IMR-90 (cell line): ENCODE data around the gene FBXO4. TPM values are rescaled to one million over a fixed set of nuclear protein-coding genes. Genes with fewer than 3 reads are reported as not detected.

Experiments used
- ATAC-seq: fragments of 200-7000 bp; cut with Tn5 transposase; 2 replicates; pipeline ENCODE4 v1.9.1; 2020; ENCODE audit warnings: low read depth, mild to moderate bottlenecking, moderate library complexity
- BruUV-seq: library from RNA; stranded (reverse); fragments of 400-500 nt; replicated peaks from 2 replicates; lab custom pipeline; 2021; lab: Mats Ljungman, UMichigan
- CTCF ChIA-PET: fragments of 300-600 bp; formaldehyde crosslinking; extraction: SDS; loops from one replicate; lab custom pipeline; 2021; ENCODE audit warnings: antibody characterized with exemption; lab: Yijun Ruan, JAX
- POLR2A ChIA-PET: fragments of 300-600 bp; sonication (Branson Sonifier 250); formaldehyde crosslinking; loops from one replicate; lab custom pipeline; 2022; ENCODE audit warnings: antibody characterized with exemption; ENCODE audit not compliant: unreplicated experiment; lab: Charles Lee
- DNase-seq: peaks from one replicate; pipeline ENCODE4 v3.0.0; 2013
- H2AFZ ChIP-seq: replicated peaks from 2 replicates; pipeline ENCODE3; 2013; ENCODE audit warnings: low read length, mild to moderate bottlenecking; ENCODE audit not compliant: poor library complexity
- H2AK5ac ChIP-seq: 2 replicates; pipeline ENCODE4 v1.6.1; 2013; ENCODE audit warnings: low read depth, low read length, inconsistent platforms
- H2AK9ac ChIP-seq: replicated peaks from 2 replicates; pipeline ENCODE3; 2013; ENCODE audit warnings: mild to moderate bottlenecking, low read depth, low read length, moderate library complexity; ENCODE audit not compliant: poor library complexity
- H2BK120ac ChIP-seq: 2 replicates; pipeline ENCODE4 v1.6.1; 2013; ENCODE audit warnings: low read depth, low read length, inconsistent platforms
- H2BK15ac ChIP-seq: 3 replicates; pipeline ENCODE4 v1.6.1; 2013; ENCODE audit warnings: low read depth, low read length, inconsistent platforms
- H2BK20ac ChIP-seq: 2 replicates; pipeline ENCODE4 v1.6.1; 2013; ENCODE audit warnings: low read depth, mild to moderate bottlenecking, inconsistent platforms, low read length, moderate library complexity
- H2BK5ac ChIP-seq: 2 replicates; pipeline ENCODE4 v1.6.1; 2013; ENCODE audit warnings: mild to moderate bottlenecking, low read depth, low read length, inconsistent platforms; ENCODE audit not compliant: poor library complexity, severe bottlenecking
- H3K14ac ChIP-seq: replicated peaks from 2 replicates; pipeline ENCODE4 v1.6.1; 2013; ENCODE audit warnings: low read depth, low read length, inconsistent platforms
- H3K18ac ChIP-seq: 2 replicates; pipeline ENCODE4 v1.6.1; 2013; ENCODE audit warnings: low read depth, low read length, control low read depth
- H3K23ac ChIP-seq: 2 replicates; pipeline ENCODE4 v1.6.1; 2013; ENCODE audit warnings: low read depth, low read length, inconsistent platforms
- H3K27ac ChIP-seq: 2 replicates; pipeline ENCODE4 v1.5.1; 2013; ENCODE audit warnings: mild to moderate bottlenecking, control low read depth, low read length; ENCODE audit not compliant: insufficient read depth
- H3K27me3 ChIP-seq: 2 replicates; pipeline ENCODE4 v1.6.1; 2013; ENCODE audit warnings: low read length; ENCODE audit not compliant: control insufficient read depth, insufficient read depth
- H3K36me3 ChIP-seq: 2 replicates; pipeline ENCODE4 v1.6.1; 2013; ENCODE audit warnings: low read length, mixed read lengths; ENCODE audit not compliant: control insufficient read depth, insufficient read depth
- H3K4ac ChIP-seq: 2 replicates; pipeline ENCODE4 v1.6.1; 2013; ENCODE audit warnings: low read depth, low read length, inconsistent platforms
- H3K4me1 ChIP-seq: 2 replicates; pipeline ENCODE4 v1.6.1; 2013; ENCODE audit warnings: low read length, mixed read lengths; ENCODE audit not compliant: control insufficient read depth, insufficient read depth
- H3K4me2 ChIP-seq: 2 replicates; pipeline ENCODE4 v1.6.1; 2013; ENCODE audit warnings: low read depth, mild to moderate bottlenecking, control low read depth, low read length, moderate library complexity
- H3K4me3 ChIP-seq: 2 replicates; pipeline ENCODE4 v1.5.1; 2013; ENCODE audit warnings: low read depth, mild to moderate bottlenecking, control low read depth, low read length, moderate library complexity; ENCODE audit not compliant: insufficient read depth
- H3K56ac ChIP-seq: 2 replicates; pipeline ENCODE4 v1.6.1; 2013; ENCODE audit warnings: low read length, inconsistent platforms; ENCODE audit not compliant: insufficient read depth; ENCODE audit errors: extremely low read depth
- H3K79me1 ChIP-seq, 2 experiments: 2 replicates each; pipeline ENCODE4 v1.6.1; 2013; ENCODE audit warnings: low read length in 2 of 2, inconsistent platforms in 1 of 2, low read depth in 1 of 2
- H3K9ac ChIP-seq: 2 replicates; pipeline ENCODE4 v1.6.1; 2013; ENCODE audit warnings: low read depth, low read length, control low read depth
- H3K9me1 ChIP-seq: 2 replicates; pipeline ENCODE4 v1.6.1; 2013; ENCODE audit warnings: low read length, inconsistent platforms; ENCODE audit not compliant: insufficient read depth
- H3K9me3 ChIP-seq: 2 replicates; pipeline ENCODE4 v1.6.1; 2013; ENCODE audit warnings: low read length; ENCODE audit not compliant: control insufficient read depth, insufficient read depth
- H4K20me1 ChIP-seq: 2 replicates; pipeline ENCODE4 v1.6.1; 2013; ENCODE audit warnings: low read length, inconsistent platforms; ENCODE audit not compliant: insufficient read depth
- H4K5ac ChIP-seq: 2 replicates; pipeline ENCODE4 v1.6.1; 2013; ENCODE audit warnings: mild to moderate bottlenecking, low read depth, low read length, control low read depth
- H4K8ac ChIP-seq, 2 experiments: 2 replicates each; pipeline ENCODE4 v1.6.1; 2013; ENCODE audit warnings: low read depth in 2 of 2, low read length in 2 of 2, control low read depth in 1 of 2, inconsistent platforms in 1 of 2
- H4K91ac ChIP-seq: 2 replicates; pipeline ENCODE4 v1.6.1; 2013; ENCODE audit warnings: low read depth, low read length, inconsistent platforms; ENCODE audit not compliant: insufficient read depth
- ELK1 ChIP-seq: fragments of 150-350 bp; IDR thresholded peaks from 2 replicates; pipeline ENCODE4 v1.6.1; 2016; ENCODE audit warnings: low read depth, mild to moderate bottlenecking, low read length, moderate library complexity, borderline replicate concordance
- NFE2L2 ChIP-seq: fragments of 150-350 bp; IDR thresholded peaks from 2 replicates; pipeline ENCODE4 v1.6.1; 2016; ENCODE audit warnings: low read depth, mild to moderate bottlenecking, low read length
- USF2 ChIP-seq: fragments of 150-350 bp; IDR thresholded peaks from 2 replicates; pipeline ENCODE4 v1.6.1; 2017; ENCODE audit warnings: mild to moderate bottlenecking, antibody characterized with exemption, low read length, low read depth
- WGBS, 2 experiments: methylation state at CpG; one replicate each; pipeline versions ENCODE4 v1.1.5 to v1.1.7; 2013; ENCODE audit warnings: missing lambda C conversion rate in 2 of 2; ENCODE audit not compliant: insufficient read length in 1 of 2; ENCODE audit errors: extremely low coverage in 2 of 2; 5-methylcytosine and 5-hydroxymethylcytosine counted together
- dilution Hi-C: fragments of 300-500 bp; cut with HindIII; formaldehyde crosslinking; loops from one replicate; pipeline ENCODE4 v1.14.3; 2018; ENCODE audit warnings: low sequenced_read_pairs; ENCODE audit not compliant: unreplicated experiment
- in situ Hi-C: fragments of 300-500 bp; cut with MboI; formaldehyde crosslinking; loops from 3 replicates; pipeline ENCODE4 v1.14.3; 2019; ENCODE audit warnings: low sequenced_read_pairs, inconsistent platforms, mixed read lengths
- intact Hi-C: fragments of 100-400 bp; cut with micrococcal nuclease; formaldehyde crosslinking; loops from 2 replicates; pipeline ENCODE4 v1.10.0; 2022
- polyA plus RNA-seq, 3 experiments: library from polyadenylated mRNA; depleted of rRNA; stranded (reverse); fragments of >200 nt; gene quantifications; 2 replicates each; pipeline ENCODE4 v1.2.3, GENCODE V29; 2012; ENCODE audit warnings: low replicate concordance in 1 of 3
- total RNA-seq: library from RNA; depleted of rRNA; stranded (reverse); fragments of >200 nt; gene quantifications from 2 replicates; pipeline ENCODE4 v1.2.3, GENCODE V29; 2012

The FBXO4 gene
- total and polyA plus RNA-seq, 2 of the 4 experiments (the other 2 are of a cell fraction) = 3.5 to 4.1 TPM

GRCh38 chr5:41954286-41954685, 29.2 kb downstream of the FBXO4 start:
- Histone ChIP-seq H2AFZ (no peak overlapping the region), H3K56ac (no peak overlapping the region), H3K27ac (no peak overlapping the region), H2AK9ac (no peak overlapping the region), H2BK5ac (no peak overlapping the region), H4K91ac (no peak overlapping the region), H2BK120ac (no peak overlapping the region), H3K27me3 (no peaks in the 10 kb centered on the region), H3K9ac (no peak overlapping the region), H3K18ac (no peak overlapping the region), H3K36me3 (no peaks in the 10 kb centered on the region), H4K5ac (no peak overlapping the region), H3K9me1 (no peaks in the 10 kb centered on the region; the same call in 1 of the 2 replicates), H4K20me1 (no peaks in the 10 kb centered on the region), H3K4me2 (no peak overlapping the region), H2BK15ac (no peak overlapping the region), H4K8ac (no peak overlapping the region), H3K4me1 (no peaks in the 10 kb centered on the region), H3K14ac (no peak overlapping the region), H3K23ac (no peak overlapping the region), H3K79me1 (no peaks in the 10 kb centered on the region), H2AK5ac (no peak overlapping the region), H2BK20ac (no peak overlapping the region), H3K4me3 (no peak overlapping the region), H3K4ac (no peak overlapping the region), H3K9me3 (no peaks in the 10 kb centered on the region)
- in situ Hi-C loops = no loop called here
- DNase-seq = no peak
- dilution Hi-C loops = no loop called here
- no TSS peak for BruUV-seq
- no peak for TF ChIP-seq USF2
- no peak for TF ChIP-seq NFE2L2
- no peak for TF ChIP-seq ELK1
- intact Hi-C loops = no loop called here
- CTCF ChIA-PET = no interaction called here
- no peak for ATAC-seq
- WGBS, 2 experiments = no CpG with 5 or more reads among the region's 1 CpG
- POLR2A ChIA-PET = interaction anchor here (0.6 kb wide), 1 partner anchor 996 kb away, joined by 3 read pairs; no protein-coding TSS in a partner anchor
